ENCODE results near the gene CCT5. TPM values are rescaled to one million over a fixed set of nuclear protein-coding genes. Genes with fewer than 3 reads are reported as not detected.

Gene CCT5
- polyA plus RNA-seq, 1 donor (not counting 4 experiments of a cell fraction or from before 2014, with no cell fraction given): 558 TPM

GRCh38 chr5:10262121-10262774, 12.2 kb downstream of the CCT5 start:
- Histone ChIP-seq H3K9ac (ENCODE audit: control insufficient read depth, extremely low read depth, insufficient read depth, low read length) (no peak overlapping the region), H3K36me3 (ENCODE audit: control insufficient read depth in 2 of 2, extremely low read depth in 1 of 2, insufficient read depth in 2 of 2, low read length in 2 of 2) (peaks cover 52 to 66% of the 10 kb centered on the region in 2 experiments), H3K9me3 (ENCODE audit: control insufficient read depth, low read depth, low read length) (no peaks in the 10 kb centered on the region), H3K4me1 (ENCODE audit: control insufficient read depth, extremely low read depth, insufficient read depth, low read length) (peaks cover 7% of the 10 kb centered on the region), H3K4me3 (ENCODE audit: control insufficient read depth in 2 of 3, extremely low read depth in 1 of 3, insufficient read depth in 2 of 3, low read depth in 1 of 3, low read length in 3 of 3) (no peak overlapping the region), H2AFZ (ENCODE audit: control insufficient read depth, low read length) (no peak overlapping the region), H3K27ac (ENCODE audit: control insufficient read depth, insufficient read depth, low read length) (no peak overlapping the region), H3K27me3 (ENCODE audit: control insufficient read depth, extremely low read depth, insufficient read depth, low read length) (no peaks in the 10 kb centered on the region), H3K79me2 (ENCODE audit: control insufficient read depth, insufficient read depth, low read length) (peaks cover 21% of the 10 kb centered on the region), H4K20me1 (ENCODE audit: control insufficient read depth, extremely low read depth, insufficient read depth, low read length) (peaks cover 8% of the 10 kb centered on the region), H3K4me2 (ENCODE audit: control insufficient read depth, extremely low read depth, insufficient read depth, low read depth, low read length) (no peak overlapping the region), H3K9me1 (ENCODE audit: control insufficient read depth, extremely low read depth, insufficient read depth, low read length) (no peaks in the 10 kb centered on the region)
- dilution Hi-C loops (cut with MboI; ENCODE audit: extremely low pct_ligation_motif_present, low sequenced_read_pairs): no loop called here
- TF ChIP-seq CTCF (optimal IDR thresholded peaks at IDR 0.05 in 1 of 3, IDR thresholded peaks at IDR 0.05 in 1 of 3, conservative IDR thresholded peaks at IDR 0.05 in 1 of 3; ENCODE audit: extremely low read depth in 1 of 3, insufficient read depth in 2 of 3, low read length in 3 of 3) (no peak), EZH2 (IDR thresholded peaks at IDR 0.05; ENCODE audit: low read length) (no peak)
- FAIRE-seq (no peak), DNase-seq (ENCODE audit: low read depth, low spot score) (no peak)

GRCh38 chr5:10262995-10263394, 12.9 kb downstream of the CCT5 start:
- Histone ChIP-seq H3K79me2 (ENCODE audit: control insufficient read depth, insufficient read depth, low read length) (peaks cover 15% of the 10 kb centered on the region), H3K27me3 (ENCODE audit: control insufficient read depth, extremely low read depth, insufficient read depth, low read length) (no peaks in the 10 kb centered on the region), H2AFZ (ENCODE audit: control insufficient read depth, low read length) (no peak overlapping the region), H3K9me1 (ENCODE audit: control insufficient read depth, extremely low read depth, insufficient read depth, low read length) (no peaks in the 10 kb centered on the region), H3K9me3 (ENCODE audit: control insufficient read depth, low read depth, low read length) (no peaks in the 10 kb centered on the region), H4K20me1 (ENCODE audit: control insufficient read depth, extremely low read depth, insufficient read depth, low read length) (peaks cover 8% of the 10 kb centered on the region), H3K4me3 (ENCODE audit: control insufficient read depth in 2 of 3, extremely low read depth in 1 of 3, insufficient read depth in 2 of 3, low read depth in 1 of 3, low read length in 3 of 3) (no peak overlapping the region), H3K36me3 (ENCODE audit: control insufficient read depth in 2 of 2, extremely low read depth in 1 of 2, insufficient read depth in 2 of 2, low read length in 2 of 2) (peaks cover 49 to 59% of the 10 kb centered on the region in 2 experiments), H3K4me2 (ENCODE audit: control insufficient read depth, extremely low read depth, insufficient read depth, low read depth, low read length) (no peak overlapping the region), H3K4me1 (ENCODE audit: control insufficient read depth, extremely low read depth, insufficient read depth, low read length) (peaks cover 12% of the 10 kb centered on the region), H3K27ac (ENCODE audit: control insufficient read depth, insufficient read depth, low read length) (no peak overlapping the region), H3K9ac (ENCODE audit: control insufficient read depth, extremely low read depth, insufficient read depth, low read length) (no peak overlapping the region)
- dilution Hi-C loops (cut with MboI; ENCODE audit: extremely low pct_ligation_motif_present, low sequenced_read_pairs): no loop called here
- DNase-seq (ENCODE audit: low read depth, low spot score) (no peak), FAIRE-seq (no peak)
- TF ChIP-seq CTCF (optimal IDR thresholded peaks at IDR 0.05 in 1 of 3, IDR thresholded peaks at IDR 0.05 in 1 of 3, conservative IDR thresholded peaks at IDR 0.05 in 1 of 3; ENCODE audit: extremely low read depth in 1 of 3, insufficient read depth in 2 of 3, low read length in 3 of 3) (no peak), EZH2 (IDR thresholded peaks at IDR 0.05; ENCODE audit: low read length) (no peak)

Measured in keratinocyte (primary cell).